KOPT-K1 (cell line): Measurements from ENCODE around the gene BAG3.

Experiments used
- H3K27ac ChIP-seq: fragments of 200-600 bp; sonication (generic); 2 replicates; pipeline ENCODE4 v1.5.1; 2016; ENCODE audit warnings: antibody characterized with exemption, mild to moderate bottlenecking, low read depth, low read length; ENCODE audit not compliant: poor library complexity, severe bottlenecking
- H3K36me3 ChIP-seq: fragments of 200-600 bp; sonication (generic); 2 replicates; pipeline ENCODE4 v1.5.1; 2017; ENCODE audit warnings: antibody characterized with exemption, mild to moderate bottlenecking, low read length, moderate library complexity; ENCODE audit not compliant: insufficient read depth
- H3K9me3 ChIP-seq: fragments of 200-600 bp; sonication (generic); 2 replicates; pipeline ENCODE4 v1.5.1; 2017; ENCODE audit warnings: antibody characterized with exemption, low read length, mild to moderate bottlenecking; ENCODE audit not compliant: insufficient read depth, poor library complexity, severe bottlenecking

Gene BAG3

DNA sequence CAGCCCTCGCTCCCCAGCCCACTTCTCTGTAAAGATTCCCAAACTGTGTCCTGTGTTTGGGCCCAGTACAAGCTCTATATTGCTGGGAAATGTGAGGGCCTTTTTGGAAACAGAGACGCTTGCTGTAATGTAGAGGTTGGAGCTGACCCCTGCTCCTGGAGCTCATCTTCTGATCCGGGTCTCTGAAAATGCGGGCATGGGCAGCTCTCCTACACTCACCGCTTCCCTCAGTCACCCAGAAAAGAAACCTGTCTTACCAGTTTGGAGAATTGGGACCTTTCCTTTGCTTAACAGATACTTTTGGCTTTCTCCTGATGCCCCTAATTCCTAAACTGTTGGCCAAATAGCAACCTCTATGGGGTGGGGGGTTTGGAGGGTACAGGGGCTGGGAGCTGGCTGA lies 18.2 kb downstream of the BAG3 start:
- Histone ChIP-seq H3K36me3 (peaks cover 50% of the 10 kb centered on the region), H3K27ac (no peak overlapping the region)

DNA sequence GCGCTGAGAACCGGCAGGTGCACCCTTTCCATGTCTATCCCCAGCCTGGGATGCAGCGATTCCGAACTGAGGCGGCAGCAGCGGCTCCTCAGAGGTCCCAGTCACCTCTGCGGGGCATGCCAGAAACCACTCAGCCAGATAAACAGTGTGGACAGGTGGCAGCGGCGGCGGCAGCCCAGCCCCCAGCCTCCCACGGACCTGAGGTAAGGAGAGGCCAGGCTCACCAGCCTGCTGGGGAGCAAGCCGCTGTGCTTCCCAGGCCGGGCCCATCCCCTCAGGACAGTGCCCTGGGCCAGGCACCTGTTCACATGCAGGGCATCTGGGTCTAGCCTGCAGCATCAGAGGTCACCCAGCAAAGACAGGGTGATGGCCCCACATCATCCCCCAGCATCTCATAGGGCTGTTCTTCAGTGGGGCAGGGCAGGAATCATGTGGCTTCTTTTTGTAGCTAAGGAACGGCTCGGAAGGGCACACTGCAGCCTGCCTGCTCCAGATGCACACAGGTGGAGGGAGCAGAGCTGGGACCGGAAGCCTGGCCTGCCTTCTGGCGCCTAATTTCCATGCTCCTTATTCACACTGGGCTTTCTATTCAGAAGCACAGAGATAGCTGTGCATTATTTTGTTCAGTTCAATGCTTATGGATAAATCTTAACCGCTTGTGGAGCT lies 18.9 kb downstream of the BAG3 start:
- Histone ChIP-seq H3K27ac (no peak overlapping the region), H3K36me3 (peaks cover 58% of the 10 kb centered on the region), H3K9me3 (no peaks in the 10 kb centered on the region)

More for the DNA sequence above, 18.2 kb downstream of the BAG3 start:
- no peaks in the 10 kb centered on the region for H3K9me3 ChIP-seq

GRCh38 chr10:119670717-119671116 lies 19.5 kb downstream of the BAG3 start:
- no peaks in the 10 kb centered on the region for H3K9me3 ChIP-seq
- peaks cover 62% of the 10 kb centered on the region for H3K36me3 ChIP-seq
- H3K27ac ChIP-seq: no peak overlapping the region

GRCh38 chr10:119671381-119671780 lies 20.2 kb downstream of the BAG3 start:
- Histone ChIP-seq H3K27ac (no peak overlapping the region), H3K9me3 (no peaks in the 10 kb centered on the region), H3K36me3 (peaks cover 67% of the 10 kb centered on the region)

GRCh38 chr10:119672291-119672690 lies 21.1 kb downstream of the BAG3 start:
- peaks cover 77% of the 10 kb centered on the region for H3K36me3 ChIP-seq

GRCh38 chr10:119673271-119673670 lies 22.1 kb downstream of the BAG3 start:
- Histone ChIP-seq H3K36me3 (peaks cover 86% of the 10 kb centered on the region), H3K9me3 (no peaks in the 10 kb centered on the region), H3K27ac (no peak overlapping the region)

More at GRCh38 chr10:119672291-119672690, 21.1 kb downstream of the BAG3 start:
- Histone ChIP-seq H3K27ac (no peak overlapping the region), H3K9me3 (no peaks in the 10 kb centered on the region)

DNA sequence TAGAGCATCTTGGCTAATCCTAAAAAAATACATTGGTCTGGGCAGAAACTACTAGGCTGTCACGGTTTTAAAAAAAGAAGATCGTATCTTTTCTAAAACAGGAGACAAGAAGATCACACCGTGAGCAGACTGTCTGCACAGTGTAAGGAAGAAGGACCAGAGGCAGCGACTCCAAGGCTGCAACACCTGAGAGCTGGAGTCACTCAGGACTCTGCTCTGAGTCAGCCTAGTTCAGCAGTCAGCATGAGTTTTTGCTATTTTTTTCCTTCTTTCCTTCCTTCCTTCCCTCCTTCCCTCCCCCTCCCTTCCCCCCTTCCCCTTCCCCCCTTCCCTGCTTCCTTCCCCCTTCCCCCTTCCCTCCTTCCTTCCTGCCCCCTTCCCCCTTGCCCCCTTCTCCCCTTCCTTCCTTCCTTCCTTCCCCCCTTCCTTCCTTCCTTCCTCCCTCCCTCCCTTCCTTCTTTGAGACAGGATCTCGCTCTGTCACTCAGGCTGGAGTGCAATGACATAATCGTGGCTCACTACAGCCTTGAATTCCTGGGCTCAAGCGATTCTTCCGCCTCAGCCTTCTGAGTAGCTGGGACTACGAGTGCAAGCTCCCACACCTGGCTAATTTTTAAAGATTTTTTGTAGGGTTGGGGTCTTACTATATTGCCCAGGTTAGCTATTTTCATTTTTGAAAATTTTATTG lies 24.4 kb downstream of the BAG3 start:
- H3K9me3 ChIP-seq: no peaks in the 10 kb centered on the region
- H3K36me3 ChIP-seq: peaks cover 74% of the 10 kb centered on the region
- no peak overlapping the region for H3K27ac ChIP-seq

- Histone ChIP-seq H3K9me3 (no peaks in the 10 kb centered on the region), H3K36me3 (peaks cover 59% of the 10 kb centered on the region), H3K27ac (no peak overlapping the region)
These were observed 25.9 kb downstream of the BAG3 start for GRCh38 chr10:119677126-119677525.

DNA sequence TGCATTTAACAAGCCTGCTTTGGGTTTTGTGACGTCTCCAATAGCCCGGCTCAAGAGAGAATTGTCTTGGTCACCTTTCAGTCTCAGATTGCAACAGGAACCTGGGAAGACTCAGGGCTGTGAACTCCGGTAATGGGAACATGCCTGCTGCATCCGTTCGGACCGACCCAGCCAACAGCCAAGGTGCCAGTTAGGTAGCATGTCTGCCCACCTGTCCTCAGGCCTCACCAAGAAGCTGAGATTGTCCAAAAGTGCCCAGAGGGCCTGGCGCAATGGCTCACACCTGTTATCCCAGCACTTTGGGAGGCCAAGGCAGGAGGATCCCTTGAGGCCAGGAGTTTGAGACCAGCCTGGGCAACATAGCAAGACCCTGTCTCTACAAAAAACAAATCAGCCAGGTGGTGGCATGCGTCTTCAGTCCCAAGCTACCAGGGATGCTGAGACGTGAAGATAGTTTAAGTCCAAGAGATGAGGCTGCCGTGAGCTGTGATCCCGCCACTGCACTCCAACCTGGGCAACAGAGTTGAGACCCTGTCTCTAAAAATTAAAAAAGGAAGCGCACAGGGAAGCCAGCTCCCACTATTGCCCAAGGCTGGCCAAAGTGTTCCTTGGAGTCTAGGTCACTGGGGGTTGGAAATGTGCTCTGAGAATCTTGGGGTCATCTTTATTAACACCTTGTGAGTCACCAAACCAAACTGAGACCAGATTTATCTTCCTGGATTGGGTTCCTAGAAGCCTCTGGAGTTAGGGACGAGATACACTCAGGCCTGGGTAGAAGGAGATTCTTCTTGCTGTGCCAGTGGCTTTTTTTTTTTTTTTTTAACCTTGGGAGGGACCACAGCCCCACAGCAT lies 26.9 kb downstream of the BAG3 start:
- H3K36me3 ChIP-seq: peaks cover 49% of the 10 kb centered on the region
- no peak overlapping the region for H3K27ac ChIP-seq
- H3K9me3 ChIP-seq: no peaks in the 10 kb centered on the region

DNA sequence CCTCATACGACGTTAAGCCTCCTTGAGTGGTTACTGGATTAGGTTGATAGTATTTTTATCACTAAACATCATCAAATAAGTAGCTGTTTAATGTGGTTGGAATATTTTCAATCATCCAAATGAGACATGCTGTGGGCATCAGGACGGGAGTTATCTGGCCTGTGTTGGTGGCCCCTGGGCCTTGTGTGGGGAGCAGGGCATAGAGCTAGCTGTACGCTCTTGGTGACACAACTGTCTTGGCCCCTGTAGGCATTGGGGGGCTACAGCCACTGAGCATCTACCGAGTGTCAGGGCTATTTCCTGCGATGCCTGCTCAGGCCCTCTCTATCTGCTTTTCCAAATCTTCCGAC lies 28.3 kb downstream of the BAG3 start:
- Histone ChIP-seq H3K9me3 (no peaks in the 10 kb centered on the region), H3K36me3 (peaks cover 36% of the 10 kb centered on the region), H3K27ac (no peak overlapping the region)

DNA sequence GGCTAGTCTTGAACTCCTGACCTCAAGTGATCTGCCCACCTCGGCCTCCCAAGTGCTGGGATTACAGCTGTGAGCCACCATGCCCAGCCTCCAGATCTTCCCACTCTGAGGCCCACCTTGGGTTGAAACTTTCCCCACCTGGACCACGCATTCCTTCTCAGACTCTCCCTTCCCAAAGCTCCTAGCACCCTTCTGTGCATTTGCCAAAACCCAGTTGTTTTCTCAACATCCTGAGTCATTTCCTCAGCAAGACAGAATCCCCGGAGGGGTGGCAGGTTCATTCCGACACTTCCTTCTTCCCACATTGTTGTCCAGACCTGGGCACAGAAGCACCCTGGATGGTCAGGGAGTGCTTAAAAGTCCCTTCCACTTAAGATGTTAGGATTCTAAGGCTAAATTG lies 28.9 kb downstream of the BAG3 start:
- Histone ChIP-seq H3K9me3 (no peaks in the 10 kb centered on the region), H3K36me3 (peaks cover 30% of the 10 kb centered on the region), H3K27ac (no peak overlapping the region)

DNA sequence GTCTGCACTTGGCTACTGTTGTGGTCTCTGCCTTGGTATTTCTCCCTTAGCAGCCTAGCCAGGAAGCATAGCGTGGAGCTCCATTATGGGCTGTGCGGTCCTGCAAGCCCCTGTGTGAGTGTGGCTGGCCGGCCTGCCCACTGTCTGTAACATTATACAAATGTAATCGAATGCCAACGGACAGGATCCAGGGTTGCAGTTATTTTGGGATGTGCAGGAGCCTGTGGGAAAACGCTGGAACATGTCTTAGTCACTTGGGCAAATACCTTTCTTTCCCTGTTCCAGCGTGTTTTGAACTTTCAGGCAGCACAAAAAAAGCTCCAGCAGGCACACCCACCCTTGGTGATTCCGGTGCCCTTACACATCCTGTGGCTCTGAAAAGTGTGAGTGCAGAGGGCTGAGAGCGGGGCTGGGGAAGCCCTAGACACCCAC lies 29.5 kb downstream of the BAG3 start:
- Histone ChIP-seq H3K27ac (no peak overlapping the region), H3K9me3 (no peaks in the 10 kb centered on the region), H3K36me3 (peaks cover 26% of the 10 kb centered on the region)

GRCh38 chr10:119686465-119687191 lies 35.4 kb downstream of the BAG3 start:
- no peaks in the 10 kb centered on the region for H3K9me3 ChIP-seq
- H3K27ac ChIP-seq: no peak overlapping the region
- no peaks in the 10 kb centered on the region for H3K36me3 ChIP-seq

GRCh38 chr10:119687192-119688032 lies 36.2 kb downstream of the BAG3 start:
- no peak overlapping the region for H3K27ac ChIP-seq
- H3K36me3 ChIP-seq: no peaks in the 10 kb centered on the region
- no peaks in the 10 kb centered on the region for H3K9me3 ChIP-seq
